ENCODE results near the gene P2RX3.

GRCh38 chr11:57324154-57324885 is 13.8 kb upstream of the P2RX3 start:
- no peak for TF ChIP-seq CTCF (IDR thresholded peaks at IDR 0.05; ENCODE audit: low read length)
- TF ChIP-seq EZH2 (IDR thresholded peaks at IDR 0.05; ENCODE audit: borderline replicate concordance, low read length) = no peak
